HG02885 (cell line): ENCODE measurements around the gene SKIC3.

Source experiments
- ATAC-seq: cut with Tn5 transposase; IDR thresholded peaks from one replicate; pipeline ENCODE4 v1.9.1; 2021; ENCODE audit warnings: mild to moderate bottlenecking; ENCODE audit not compliant: unreplicated experiment, poor library complexity

Gene SKIC3

GRCh38 chr5:95532415-95532814 lies 22.4 kb downstream of the SKIC3 start:
- no peak for ATAC-seq

- ATAC-seq, result no peak
These were observed 23.3 kb downstream of the SKIC3 start for GRCh38 chr5:95531491-95531890.

GRCh38 chr5:95530416-95530815 lies 24.4 kb downstream of the SKIC3 start:
- ATAC-seq, result no peak

- no peak for ATAC-seq
These were observed 26.2 kb downstream of the SKIC3 start for GRCh38 chr5:95528565-95528964.

GRCh38 chr5:95526871-95527270 lies 27.9 kb downstream of the SKIC3 start:
- no peak for ATAC-seq

- no peak for ATAC-seq
These were observed 30.4 kb downstream of the SKIC3 start for GRCh38 chr5:95524423-95524822.

GRCh38 chr5:95520206-95520605 lies 34.6 kb downstream of the SKIC3 start:
- ATAC-seq, result no peak

GRCh38 chr5:95519681-95520080 lies 35.1 kb downstream of the SKIC3 start:
- ATAC-seq, result no peak

GRCh38 chr5:95519151-95519550 lies 35.6 kb downstream of the SKIC3 start:
- ATAC-seq, result no peak

GRCh38 chr5:95518417-95518816 lies 36.4 kb downstream of the SKIC3 start:
- ATAC-seq, result no peak

- no peak for ATAC-seq
These were observed 43.2 kb downstream of the SKIC3 start for GRCh38 chr5:95511606-95512005.

GRCh38 chr5:95508550-95508949 lies 46.2 kb downstream of the SKIC3 start:
- ATAC-seq, result no peak
